ENCODE results near the gene ING5.

The ING5 gene

GRCh38 chr2:241768251-241768711, 66.4 kb downstream of the ING5 start:
- Mint-ChIP-seq H3K27me3 (no peaks in the 10 kb centered on the region), H3K4me1 (ENCODE audit: low read depth in 2 of 2) (peaks cover 17 to 30% of the 10 kb centered on the region in 2 donors), H3K36me3 (ENCODE audit: insufficient read depth) (peaks cover 10% of the 10 kb centered on the region), H3K4me3 (no peak overlapping the region), H3K9me3 (no peaks in the 10 kb centered on the region), H3K27ac (no peak overlapping the region)
- ATAC-seq (replicated peaks), result no peak
- no peak for DNase-seq

DNA sequence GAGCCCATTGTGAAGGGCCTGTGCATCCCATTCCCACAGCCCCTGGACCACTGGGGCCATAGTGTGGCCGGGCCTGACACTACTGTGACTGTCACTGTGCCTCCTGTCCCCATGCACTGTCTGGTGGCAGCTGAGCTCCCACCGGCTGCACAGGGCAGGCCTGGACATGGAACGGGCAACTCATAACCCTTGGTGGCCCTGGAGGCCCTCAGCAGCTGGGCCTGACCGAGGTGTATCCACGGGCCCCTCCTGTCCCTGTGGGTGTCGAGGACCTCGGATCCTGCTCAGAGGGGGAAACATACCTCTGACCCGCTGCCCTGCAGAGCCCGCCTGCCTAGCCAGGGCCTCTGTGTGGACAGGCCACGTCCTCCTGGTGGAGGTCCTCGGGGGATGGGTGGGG, 67.0 kb downstream of the ING5 start:
- DNase-seq, result no peak
- Mint-ChIP-seq H3K4me1 (ENCODE audit: low read depth in 2 of 2) (peaks cover 12 to 25% of the 10 kb centered on the region in 2 donors), H3K27ac (no peak overlapping the region), H3K36me3 (ENCODE audit: insufficient read depth) (peaks cover 4% of the 10 kb centered on the region), H3K9me3 (no peaks in the 10 kb centered on the region), H3K4me3 (no peak overlapping the region), H3K27me3 (no peaks in the 10 kb centered on the region)
- ATAC-seq (replicated peaks), result no peak

- Mint-ChIP-seq H3K9me3 (no peaks in the 10 kb centered on the region), H3K27ac (no peak overlapping the region), H3K27me3 (no peaks in the 10 kb centered on the region), H3K4me3 (no peak overlapping the region), H3K36me3 (ENCODE audit: insufficient read depth) (no peaks in the 10 kb centered on the region), H3K4me1 (ENCODE audit: low read depth in 2 of 2) (peaks cover 8 to 19% of the 10 kb centered on the region in 2 donors)
- DNase-seq (no peak), ATAC-seq (replicated peaks) (no peak)
Observed at GRCh38 chr2:241769819-241770184, 68.0 kb downstream of the ING5 start.

DNA sequence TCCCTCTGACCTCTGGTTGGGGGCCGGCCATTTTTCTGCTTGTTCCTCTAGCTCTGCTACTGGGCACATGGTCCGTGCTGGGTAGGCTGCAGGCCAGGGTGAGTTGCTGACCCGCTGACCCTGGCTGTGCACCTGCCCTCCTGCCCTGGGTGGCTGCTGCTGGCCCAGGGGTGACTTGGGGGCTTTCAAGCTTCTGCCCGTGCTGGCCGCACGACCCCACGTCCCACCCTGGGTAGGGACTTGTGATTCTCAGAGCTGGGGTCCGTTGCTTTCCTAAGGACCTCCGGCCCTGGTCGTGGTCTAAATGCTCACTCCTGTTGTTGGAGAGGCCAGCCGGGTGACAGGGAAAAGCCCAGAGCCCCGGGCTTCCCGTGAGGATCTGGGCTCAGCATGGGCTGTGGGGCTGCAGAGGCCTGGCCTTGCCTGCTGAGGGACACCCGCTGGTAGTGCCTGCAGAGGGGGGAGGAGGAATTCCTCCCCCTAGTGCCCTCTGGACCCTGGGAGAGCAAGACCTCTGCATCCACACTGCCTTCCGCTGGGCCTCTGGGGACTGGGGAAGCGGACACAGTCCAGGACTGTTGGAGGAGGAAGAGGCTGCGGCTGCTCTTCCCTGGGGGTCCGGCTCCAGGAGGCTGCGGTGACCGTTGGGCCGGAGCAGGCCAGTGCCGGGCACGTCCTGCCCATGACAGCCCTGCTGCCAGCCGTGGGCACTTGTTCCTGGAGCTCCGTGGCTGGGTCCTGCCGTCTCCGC, 68.5 kb downstream of the ING5 start:
- no peaks in the 10 kb centered on the region for H3K27me3 Mint-ChIP-seq
- H3K36me3 Mint-ChIP-seq (ENCODE audit: insufficient read depth), result no peaks in the 10 kb centered on the region
- peaks cover 8 to 19% of the 10 kb centered on the region in 2 donors for H3K4me1 Mint-ChIP-seq (ENCODE audit: low read depth in 2 of 2)
- ATAC-seq (replicated peaks) (no peak), DNase-seq (no peak)
- H3K9me3 Mint-ChIP-seq, result no peaks in the 10 kb centered on the region
- no peak overlapping the region for H3K27ac Mint-ChIP-seq
- no peak overlapping the region for H3K4me3 Mint-ChIP-seq

DNA sequence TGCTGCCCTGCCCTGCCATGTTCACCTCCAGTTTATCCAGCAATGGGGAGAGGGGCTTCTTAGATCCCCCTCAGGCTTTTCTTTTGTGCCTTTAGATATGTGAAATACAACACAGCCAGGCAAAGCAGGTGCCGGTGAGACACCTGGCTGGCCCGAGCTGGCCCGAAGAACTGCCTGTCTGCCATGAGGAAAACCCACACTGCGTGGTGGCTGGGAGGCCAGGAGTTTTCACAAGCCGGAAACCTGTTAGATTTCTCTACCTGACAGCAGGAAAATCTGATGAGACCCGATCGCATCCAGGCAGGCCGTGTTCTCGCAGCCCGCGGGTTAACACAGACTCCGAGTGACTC, 69.1 kb downstream of the ING5 start:
- ATAC-seq (replicated peaks) (no peak), DNase-seq (no peak)
- Mint-ChIP-seq H3K4me3 (no peak overlapping the region), H3K36me3 (ENCODE audit: insufficient read depth) (no peaks in the 10 kb centered on the region), H3K4me1 (ENCODE audit: low read depth in 2 of 2) (peaks cover 8 to 19% of the 10 kb centered on the region in 2 donors), H3K9me3 (no peaks in the 10 kb centered on the region), H3K27me3 (no peaks in the 10 kb centered on the region), H3K27ac (no peak overlapping the region)

GRCh38 chr2:241771286-241772062, 69.6 kb downstream of the ING5 start:
- peak overlapping the region; percentile 54 to 64 for H3K4me3 Mint-ChIP-seq
- no peaks in the 10 kb centered on the region for H3K9me3 Mint-ChIP-seq
- no peak for DNase-seq
- H3K27ac Mint-ChIP-seq, result peak overlapping the region; percentile 2 to 27
- H3K36me3 Mint-ChIP-seq (ENCODE audit: insufficient read depth), result no peaks in the 10 kb centered on the region
- no peaks in the 10 kb centered on the region for H3K27me3 Mint-ChIP-seq
- ATAC-seq (replicated peaks), result no peak
- H3K4me1 Mint-ChIP-seq (ENCODE audit: low read depth in 2 of 2), result peaks cover 8 to 19% of the 10 kb centered on the region in 2 donors

- Mint-ChIP-seq H3K27ac (peak overlapping the region; percentile 2 to 27), H3K36me3 (ENCODE audit: insufficient read depth) (no peaks in the 10 kb centered on the region), H3K4me3 (peak overlapping the region; percentile 54 to 64), H3K4me1 (ENCODE audit: low read depth in 2 of 2) (peaks cover 8 to 19% of the 10 kb centered on the region in 2 donors), H3K27me3 (no peaks in the 10 kb centered on the region), H3K9me3 (no peaks in the 10 kb centered on the region)
- ATAC-seq (replicated peaks) (peak; percentile 27), DNase-seq (peak in 1 of 3 experiments; percentile 18)
Observed at GRCh38 chr2:241772063-241772499, 70.2 kb downstream of the ING5 start.

- H3K27ac Mint-ChIP-seq, result no peak overlapping the region
- ATAC-seq (replicated peaks) (no peak), DNase-seq (no peak)
- H3K36me3 Mint-ChIP-seq (ENCODE audit: insufficient read depth), result no peaks in the 10 kb centered on the region
- no peaks in the 10 kb centered on the region for H3K9me3 Mint-ChIP-seq
- peaks cover 8 to 19% of the 10 kb centered on the region in 2 donors for H3K4me1 Mint-ChIP-seq (ENCODE audit: low read depth in 2 of 2)
- no peak overlapping the region for H3K4me3 Mint-ChIP-seq
- no peaks in the 10 kb centered on the region for H3K27me3 Mint-ChIP-seq
Observed at GRCh38 chr2:241773511-241774418, 71.9 kb downstream of the ING5 start.

GRCh38 chr2:241774419-241775222, 72.8 kb downstream of the ING5 start:
- H3K4me1 Mint-ChIP-seq (ENCODE audit: low read depth in 2 of 2), result peaks cover 8 to 19% of the 10 kb centered on the region in 2 donors
- ATAC-seq (replicated peaks), result no peak
- H3K9me3 Mint-ChIP-seq, result no peaks in the 10 kb centered on the region
- no peak overlapping the region for H3K27ac Mint-ChIP-seq
- no peak overlapping the region for H3K4me3 Mint-ChIP-seq
- no peaks in the 10 kb centered on the region for H3K27me3 Mint-ChIP-seq
- H3K36me3 Mint-ChIP-seq (ENCODE audit: insufficient read depth), result no peaks in the 10 kb centered on the region
- no peak for DNase-seq

DNA sequence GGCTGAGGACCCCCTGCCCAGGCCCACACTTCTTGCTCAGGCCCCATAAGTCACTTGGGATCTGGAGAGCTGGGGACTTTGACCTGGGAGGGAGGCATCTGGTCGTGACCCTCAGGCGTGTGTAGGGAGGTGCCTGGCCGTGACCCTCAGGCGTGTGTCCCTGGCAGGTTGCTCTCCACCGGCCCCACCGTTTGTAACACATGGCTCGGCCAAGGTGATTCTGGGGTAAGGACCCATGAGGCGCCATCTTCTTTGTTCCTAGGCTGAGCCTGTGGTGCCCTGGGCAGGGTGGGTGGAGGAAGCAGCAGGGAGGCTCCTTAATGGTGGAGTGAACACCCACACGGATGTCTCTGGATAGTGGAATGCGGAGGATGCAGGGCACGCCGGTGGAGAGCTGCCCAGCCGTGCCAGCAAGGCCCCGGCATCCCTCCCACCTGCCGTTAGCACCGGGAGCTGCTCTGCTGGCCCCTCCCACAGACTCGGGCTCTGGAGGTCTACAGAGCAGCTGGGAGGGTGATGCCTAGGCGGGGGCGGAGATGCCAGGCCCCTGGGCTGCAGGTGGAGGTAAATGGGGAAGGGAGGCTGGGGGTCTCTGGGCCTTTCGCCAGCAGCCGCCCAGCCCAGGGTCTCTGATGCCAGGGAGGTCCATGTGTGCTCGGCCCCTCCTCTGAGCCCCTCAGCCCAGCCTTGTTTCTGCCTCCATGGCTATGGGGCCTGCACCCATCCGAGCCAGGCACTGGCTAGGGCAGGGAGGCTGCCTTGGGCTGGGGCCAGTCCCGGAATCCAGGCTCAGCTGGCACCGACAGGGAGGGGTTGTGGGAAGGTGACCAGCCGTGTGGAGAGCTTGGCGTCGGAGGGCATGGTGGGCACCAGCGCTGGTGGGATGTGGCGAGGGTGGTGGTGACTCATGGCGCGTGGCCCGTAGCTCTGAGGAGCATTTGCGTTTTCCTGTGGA, 73.7 kb downstream of the ING5 start:
- H3K36me3 Mint-ChIP-seq (ENCODE audit: insufficient read depth), result no peaks in the 10 kb centered on the region
- no peak for DNase-seq
- H3K4me3 Mint-ChIP-seq, result no peak overlapping the region
- H3K27me3 Mint-ChIP-seq, result no peaks in the 10 kb centered on the region
- no peak overlapping the region for H3K27ac Mint-ChIP-seq
- ATAC-seq (replicated peaks), result no peak
- H3K9me3 Mint-ChIP-seq, result no peaks in the 10 kb centered on the region
- peaks cover 8 to 17% of the 10 kb centered on the region in 2 donors for H3K4me1 Mint-ChIP-seq (ENCODE audit: low read depth in 2 of 2)

DNA sequence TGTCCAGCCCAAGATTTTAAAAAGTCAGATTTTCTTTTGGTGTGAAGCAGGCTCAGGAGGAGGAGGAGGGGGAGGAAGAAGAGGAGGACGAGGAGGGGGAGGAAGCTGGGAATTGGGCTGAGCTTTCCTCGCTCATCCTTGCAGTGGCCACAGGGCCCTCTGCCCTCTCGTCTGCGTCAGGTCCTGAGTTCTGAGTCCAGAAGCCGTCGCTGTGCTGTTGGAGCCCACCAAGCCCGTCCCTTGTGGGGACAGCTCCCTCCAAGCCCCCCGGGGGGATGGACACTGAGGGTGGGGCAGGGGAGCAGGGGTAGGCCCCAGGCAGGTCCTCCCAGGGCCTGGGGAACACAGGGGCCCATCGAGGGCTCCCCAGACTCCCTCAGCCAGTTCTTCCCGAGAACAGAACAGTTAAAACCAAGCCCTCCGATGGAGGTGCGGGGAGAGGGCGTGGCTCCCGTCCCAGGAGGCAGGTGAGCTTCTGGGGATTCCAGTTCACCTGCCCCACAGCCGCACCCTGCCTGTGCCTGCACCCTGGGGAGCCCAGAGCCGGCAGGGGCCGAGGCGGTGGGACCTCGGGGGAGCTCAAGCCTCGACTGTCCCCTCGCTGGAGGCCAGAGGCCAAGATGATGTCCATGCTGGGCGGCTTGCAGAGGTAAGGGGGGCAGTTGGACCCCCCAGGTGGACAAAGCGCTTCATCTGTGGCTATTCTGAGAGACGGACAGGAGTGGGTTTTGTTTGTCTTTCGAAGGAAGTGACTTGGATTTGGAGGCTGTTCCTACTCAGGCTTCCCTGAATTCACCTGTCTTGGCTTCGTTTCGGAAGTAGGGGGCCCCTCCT, 74.7 kb downstream of the ING5 start, which contains the start of gene GAL3ST2:
GAL3ST2 (plus strand) TSS at position 487 of the 834 bp plus-strand sequence; CDS start at position 621, 134 bp downstream.
- no peaks in the 10 kb centered on the region for H3K9me3 Mint-ChIP-seq
- no peak for ATAC-seq (replicated peaks)
- H3K27ac Mint-ChIP-seq, result no peak within 1 kb of the TSS
- H3K4me1 Mint-ChIP-seq (ENCODE audit: low read depth in 2 of 2), result peaks cover 8 to 14% of the 10 kb centered on the region in 2 donors
- H3K4me3 Mint-ChIP-seq, result no peak within 1 kb of the TSS
- no peaks in the 10 kb centered on the region for H3K27me3 Mint-ChIP-seq
- H3K36me3 Mint-ChIP-seq (ENCODE audit: insufficient read depth), result no peaks in the 10 kb centered on the region
- no peak for DNase-seq
